ENCODE measurements around the gene ADCK1.

ADCK1 gene

DNA sequence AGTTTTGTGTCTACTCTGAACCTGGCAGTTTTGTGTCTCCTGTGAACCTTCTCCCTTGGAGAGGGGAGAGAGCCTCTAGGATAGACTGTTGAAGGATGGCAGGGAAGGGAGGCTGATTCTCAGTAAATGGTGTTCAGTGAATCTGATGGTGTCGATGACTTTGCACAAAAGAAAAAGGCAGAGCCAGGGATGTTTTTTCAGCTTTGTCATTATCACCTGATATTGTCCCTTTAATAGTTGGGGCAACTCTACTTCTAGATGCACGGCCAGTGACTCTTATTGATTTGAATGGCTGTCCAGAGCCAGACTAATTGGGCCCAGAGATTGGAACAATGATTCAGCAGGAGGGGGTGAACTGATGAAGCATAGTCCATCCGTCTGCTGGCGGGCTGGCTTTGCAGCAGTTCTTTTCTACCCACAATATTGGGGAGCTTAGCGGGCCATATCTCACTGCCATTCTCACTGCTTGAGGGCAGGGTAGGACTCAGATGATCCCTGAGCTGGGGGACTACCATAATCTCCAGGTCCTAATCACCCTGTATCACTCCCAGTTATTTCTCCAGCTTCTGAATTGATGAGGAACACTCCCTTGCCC, 93.1 kb downstream of the ADCK1 start:
- DNase-seq (ENCODE audit: low read depth), result no peak
- no peak overlapping the region for H3K4me3 ChIP-seq (replicated peaks; ENCODE audit: low read depth, low read length)
- no peak for TF ChIP-seq CTCF (IDR thresholded peaks at IDR 0.05; ENCODE audit: low read length, missing control alignments)

- no peak for DNase-seq (ENCODE audit: low read depth)
- H3K4me3 ChIP-seq (replicated peaks; ENCODE audit: low read depth, low read length), result no peak overlapping the region
- TF ChIP-seq CTCF (IDR thresholded peaks at IDR 0.05; ENCODE audit: low read length, missing control alignments), result no peak
Measured at GRCh38 chr14:77897374-77897773, 97.5 kb downstream of the ADCK1 start.

- DNase-seq (ENCODE audit: low read depth), result no peak
- TF ChIP-seq CTCF (IDR thresholded peaks at IDR 0.05; ENCODE audit: low read length, missing control alignments), result no peak
- H3K4me3 ChIP-seq (replicated peaks; ENCODE audit: low read depth, low read length), result no peak overlapping the region
Measured at GRCh38 chr14:77902811-77903210, 102.9 kb downstream of the ADCK1 start.

DNA sequence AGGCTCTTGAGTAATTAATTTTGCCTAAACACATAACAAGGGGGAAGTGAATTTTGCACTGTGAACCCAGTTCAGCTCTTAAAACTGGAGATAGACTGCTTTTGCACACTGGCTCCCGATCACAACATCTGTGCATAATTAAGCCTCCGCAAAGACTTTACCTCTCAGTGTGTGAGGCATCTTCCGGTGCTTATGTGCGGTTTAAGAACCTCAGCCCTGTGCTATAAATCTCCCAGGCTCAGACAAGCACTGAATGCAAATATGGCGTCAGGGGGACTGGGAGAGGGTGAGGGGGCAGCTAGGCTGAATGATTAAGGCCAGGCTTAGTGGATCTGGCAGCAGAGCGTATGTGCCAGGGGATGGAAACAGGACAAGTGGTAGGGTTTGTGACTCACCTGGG, 103.3 kb downstream of the ADCK1 start:
- TF ChIP-seq CTCF (IDR thresholded peaks at IDR 0.05; ENCODE audit: low read length, missing control alignments), result no peak
- no peak overlapping the region for H3K4me3 ChIP-seq (replicated peaks; ENCODE audit: low read depth, low read length)
- DNase-seq (ENCODE audit: low read depth), result no peak

DNA sequence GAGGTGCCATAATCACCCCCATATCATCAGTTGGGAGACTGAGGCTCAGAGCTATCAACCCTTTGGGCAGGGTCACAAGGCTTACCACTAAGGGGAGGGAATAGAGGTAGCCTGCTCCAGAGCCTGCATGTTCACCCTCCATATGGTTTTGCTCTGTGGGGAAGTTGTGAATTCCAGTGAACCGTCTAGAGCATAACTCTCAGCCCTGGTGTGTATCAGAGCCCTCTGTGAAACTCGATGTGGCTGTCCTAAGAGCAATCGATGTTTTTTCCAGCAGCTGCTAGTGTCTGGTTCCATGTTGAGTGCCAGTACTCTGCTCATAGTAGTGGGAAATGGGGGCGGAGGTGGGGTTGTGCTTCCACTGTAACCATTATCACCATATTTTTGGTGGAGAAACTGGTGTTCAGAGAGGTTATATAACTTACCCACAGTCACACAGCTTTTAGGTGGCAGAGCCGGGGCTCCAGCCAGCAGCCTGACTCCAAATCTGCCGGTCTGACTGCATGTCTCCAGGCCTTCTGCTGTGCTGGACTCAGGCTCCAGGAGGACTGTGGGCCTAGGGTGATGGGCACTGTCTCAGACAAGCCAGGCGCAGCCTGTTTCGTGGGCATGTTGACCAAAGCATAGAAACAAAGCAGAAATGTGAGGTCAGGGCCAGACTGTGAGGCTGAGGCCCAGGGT, 104.2 kb downstream of the ADCK1 start:
- no peak for TF ChIP-seq CTCF (IDR thresholded peaks at IDR 0.05; ENCODE audit: low read length, missing control alignments)
- H3K4me3 ChIP-seq (replicated peaks; ENCODE audit: low read depth, low read length), result no peak overlapping the region
- DNase-seq (ENCODE audit: low read depth), result no peak

GRCh38 chr14:77906446-77906845, 106.5 kb downstream of the ADCK1 start:
- no peak for TF ChIP-seq CTCF (IDR thresholded peaks at IDR 0.05; ENCODE audit: low read length, missing control alignments)

GRCh38 chr14:77908847-77909246, 108.9 kb downstream of the ADCK1 start:
- no peak overlapping the region for H3K4me3 ChIP-seq (replicated peaks; ENCODE audit: low read depth, low read length)
- TF ChIP-seq CTCF (IDR thresholded peaks at IDR 0.05; ENCODE audit: low read length, missing control alignments), result no peak
- DNase-seq (ENCODE audit: low read depth), result no peak

More at GRCh38 chr14:77906446-77906845, 106.5 kb downstream of the ADCK1 start:
- DNase-seq (ENCODE audit: low read depth), result no peak
- H3K4me3 ChIP-seq (replicated peaks; ENCODE audit: low read depth, low read length), result no peak overlapping the region

Data from fibroblast of pulmonary artery (primary cell).